GM18511 (cell line): ENCODE data around the gene MTR.
"Not testable (repeated sequence)": the region's sequence is repeated elsewhere in the genome, so short reads cannot be mapped to it uniquely, and the experiment has no call there.

Experiments used
- ATAC-seq: cut with Tn5 transposase; IDR thresholded peaks from one replicate; pipeline ENCODE4 v1.9.1; 2021; ENCODE audit warnings: mild to moderate bottlenecking, moderate library complexity; ENCODE audit not compliant: unreplicated experiment

The MTR gene

DNA sequence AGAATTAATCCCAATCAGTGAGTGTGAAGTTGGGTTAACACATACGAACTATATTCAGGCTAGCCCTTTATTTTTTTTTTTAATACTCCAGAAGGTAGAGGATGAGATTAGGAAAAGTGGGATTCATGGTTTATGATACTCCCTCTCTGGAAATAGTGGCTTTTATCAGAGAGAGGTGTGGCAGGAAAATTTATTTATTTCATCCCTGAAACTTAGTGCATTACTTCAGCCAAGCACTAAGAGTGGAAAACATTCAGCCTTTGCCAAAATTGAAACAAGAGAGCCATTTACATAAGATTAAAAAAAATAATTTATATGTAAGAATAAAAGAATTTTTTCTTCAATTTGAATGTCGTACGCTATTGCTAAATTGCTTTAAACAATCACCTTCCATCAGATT lies 35.0 kb downstream of the MTR start:
- ATAC-seq, result no peak

DNA sequence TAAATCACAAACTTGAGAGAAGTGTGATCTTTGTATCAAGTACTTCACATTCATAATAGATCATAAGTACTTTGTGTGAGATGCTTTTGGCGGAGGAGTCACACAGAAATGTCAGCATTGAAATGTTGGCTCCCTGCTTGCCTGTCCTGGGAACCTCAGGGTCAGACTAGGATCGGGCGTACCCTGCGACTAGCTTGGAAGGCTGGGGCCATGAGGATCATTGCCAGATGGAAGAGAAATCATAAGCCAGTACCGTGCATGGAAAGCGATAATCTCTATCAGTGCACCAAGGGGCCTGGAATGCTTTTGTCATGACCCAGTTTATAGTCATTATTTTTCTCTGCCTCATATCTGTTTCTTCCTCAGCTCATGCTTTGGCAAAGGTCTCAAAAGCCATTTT lies 35.5 kb downstream of the MTR start:
- ATAC-seq, result no peak

GRCh38 chr1:236833575-236833974 lies 38.5 kb downstream of the MTR start:
- ATAC-seq, result no peak

- ATAC-seq, result no peak
Observed at GRCh38 chr1:236834876-236835275, 39.8 kb downstream of the MTR start.

GRCh38 chr1:236835491-236835890 lies 40.4 kb downstream of the MTR start:
- ATAC-seq, result no peak

DNA sequence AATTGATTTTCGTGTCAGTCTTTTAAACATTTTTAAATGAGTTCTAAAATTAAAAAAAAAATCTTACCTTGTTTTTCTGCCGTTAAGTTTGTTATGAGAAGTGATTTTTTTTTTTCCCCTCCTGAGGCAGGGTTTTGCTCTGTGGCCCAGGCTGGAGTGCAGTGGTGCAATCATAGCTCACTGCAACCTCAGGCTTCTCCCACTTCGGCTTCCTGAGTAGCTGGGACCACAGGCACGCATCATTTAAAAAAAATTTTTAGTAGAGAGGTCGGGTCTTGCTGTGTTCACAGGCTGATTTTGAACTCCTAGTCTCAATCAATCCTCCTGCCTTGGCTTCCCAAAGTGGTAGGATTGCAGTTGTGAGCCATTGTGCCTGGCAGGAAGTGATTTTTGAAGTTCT lies 41.1 kb downstream of the MTR start:
- ATAC-seq, result no peak

DNA sequence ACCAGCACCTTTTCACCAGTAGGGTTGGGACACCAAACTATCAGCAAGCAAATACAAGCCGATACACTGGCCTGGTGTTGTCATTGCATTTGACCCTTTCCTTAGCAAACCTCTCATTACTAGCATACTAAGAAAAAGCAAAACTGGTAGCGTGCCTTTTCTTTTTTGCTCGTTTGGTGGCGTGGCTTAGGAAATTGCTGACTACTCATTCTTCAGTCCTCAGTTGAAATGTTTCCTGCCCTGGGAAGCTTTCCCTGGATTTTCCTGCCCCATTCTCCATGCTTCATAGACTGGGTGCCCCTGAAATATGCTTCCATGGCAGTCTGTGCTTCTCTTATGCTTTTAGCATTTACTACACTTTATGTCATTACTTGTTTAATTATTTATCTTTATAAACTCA lies 42.0 kb downstream of the MTR start:
- no peak for ATAC-seq

- no peak for ATAC-seq
Observed at GRCh38 chr1:236837897-236838296, 42.8 kb downstream of the MTR start.

DNA sequence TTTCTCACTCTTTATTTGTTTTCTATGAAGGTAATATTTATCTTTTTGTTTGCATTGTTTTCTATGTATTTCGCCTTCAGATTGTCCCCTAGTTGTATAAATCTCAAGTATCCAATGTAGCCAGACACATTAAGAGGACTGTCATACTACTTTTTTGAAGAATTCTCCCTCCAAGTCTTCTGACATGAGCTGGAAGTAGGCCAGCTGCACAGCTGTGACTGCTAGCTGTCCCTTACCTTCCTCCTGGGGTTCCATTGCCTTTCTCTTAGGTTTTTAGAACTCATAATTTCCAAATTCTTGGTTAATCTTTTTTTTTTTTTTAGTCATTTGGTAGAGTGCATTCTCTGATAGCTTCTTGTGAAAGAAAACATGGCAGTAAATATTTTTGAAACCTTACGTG lies 46.2 kb downstream of the MTR start:
- no peak for ATAC-seq

DNA sequence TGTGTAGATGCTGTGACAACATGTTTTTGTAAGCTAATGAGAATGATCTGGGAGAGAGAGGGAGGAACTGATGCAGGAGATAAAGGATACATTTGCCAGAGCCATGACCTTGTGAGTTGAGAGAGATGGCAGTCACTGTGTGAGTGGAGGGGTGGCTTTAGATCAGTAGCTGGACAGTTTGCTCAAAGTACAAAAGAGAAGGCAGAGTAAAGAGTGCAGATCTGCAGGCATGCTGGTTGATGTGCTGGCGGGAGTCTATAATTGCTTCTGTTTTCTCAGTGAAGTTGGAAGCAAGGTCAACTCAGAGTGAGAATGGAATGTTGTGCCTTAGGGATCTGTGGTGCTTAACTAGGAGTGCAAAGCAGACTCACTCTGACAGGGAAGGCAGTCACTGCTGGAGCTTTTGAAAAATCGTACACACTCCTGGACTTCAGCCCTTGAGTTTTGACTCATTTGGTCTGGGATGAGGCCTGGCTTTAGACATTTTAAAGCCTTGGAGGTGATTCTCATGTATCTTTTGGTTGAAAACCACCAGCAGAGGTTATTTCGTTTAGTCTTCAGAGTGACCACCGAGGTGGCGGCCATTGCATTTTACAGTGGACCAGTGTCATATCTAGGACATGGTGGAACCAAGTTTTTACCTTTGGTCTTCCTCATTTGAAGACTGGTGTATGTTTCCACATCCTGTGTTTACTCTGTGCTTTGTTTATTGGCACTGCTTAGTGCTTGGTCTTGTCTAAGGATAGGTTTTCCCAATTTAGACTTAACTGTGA lies 49.6 kb downstream of the MTR start:
- no peak for ATAC-seq

- ATAC-seq, result no peak
Observed at GRCh38 chr1:236845830-236846229, 50.7 kb downstream of the MTR start.

- no peak for ATAC-seq
Observed at GRCh38 chr1:236848274-236848923, 53.3 kb downstream of the MTR start.

GRCh38 chr1:236850077-236850979 lies 55.2 kb downstream of the MTR start:
- ATAC-seq, result no peak

- ATAC-seq, result no peak
Observed at GRCh38 chr1:236851871-236852270, 56.8 kb downstream of the MTR start.

DNA sequence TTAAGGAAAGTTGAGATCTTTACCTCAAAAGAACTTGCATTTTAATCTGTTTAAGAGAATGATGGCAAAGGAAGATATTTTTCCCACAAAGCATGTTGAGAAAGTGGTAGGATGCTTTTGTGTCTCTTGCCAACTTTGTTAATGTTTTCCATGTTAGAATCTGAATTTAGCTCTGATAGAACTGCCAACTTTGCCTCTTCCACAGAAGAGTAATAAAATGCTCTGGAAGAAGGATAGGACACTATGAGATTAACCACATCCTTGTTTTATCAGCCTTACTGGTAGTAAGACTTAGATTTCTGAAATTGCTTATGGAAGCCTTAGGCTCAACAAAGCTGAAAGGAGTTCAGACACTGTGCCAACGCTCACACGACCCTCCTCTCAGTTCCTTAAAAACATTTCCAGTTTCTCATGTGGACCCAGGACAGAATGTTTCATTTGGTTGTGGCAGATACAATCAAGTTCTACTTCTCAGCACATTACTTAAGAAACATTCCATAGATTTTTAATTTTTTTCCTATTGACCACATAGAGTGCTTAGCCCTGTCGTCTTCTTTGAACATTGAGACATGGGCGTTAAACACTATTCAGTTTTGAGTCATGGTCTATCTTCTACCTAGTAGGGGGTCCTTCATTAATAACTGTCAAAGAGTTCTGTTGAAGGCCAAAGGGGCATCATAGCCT lies 59.0 kb downstream of the MTR start:
- ATAC-seq, result no peak

DNA sequence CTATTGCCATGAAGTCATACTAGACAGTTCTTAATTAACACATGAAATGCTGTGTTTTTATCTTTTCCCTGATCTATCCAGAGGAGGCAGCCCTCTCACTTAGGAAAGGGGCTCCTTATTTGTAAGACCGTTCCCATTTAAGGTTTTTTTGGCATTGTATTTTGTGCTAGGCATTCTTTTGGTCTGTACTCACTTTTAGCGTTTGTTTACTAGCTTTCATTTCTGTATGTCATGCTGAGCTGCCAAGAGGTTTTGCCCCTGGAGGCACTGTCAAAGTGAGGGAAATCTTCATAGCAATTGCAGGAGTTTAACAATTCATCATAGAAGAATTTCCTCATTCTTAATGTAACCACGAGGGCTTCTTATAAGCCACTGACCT lies 59.5 kb downstream of the MTR start:
- no peak for ATAC-seq

GRCh38 chr1:236856649-236857048 lies 61.6 kb downstream of the MTR start:
- ATAC-seq, result not testable (repeated sequence)

GRCh38 chr1:236858165-236858564 lies 63.1 kb downstream of the MTR start:
- no peak for ATAC-seq

DNA sequence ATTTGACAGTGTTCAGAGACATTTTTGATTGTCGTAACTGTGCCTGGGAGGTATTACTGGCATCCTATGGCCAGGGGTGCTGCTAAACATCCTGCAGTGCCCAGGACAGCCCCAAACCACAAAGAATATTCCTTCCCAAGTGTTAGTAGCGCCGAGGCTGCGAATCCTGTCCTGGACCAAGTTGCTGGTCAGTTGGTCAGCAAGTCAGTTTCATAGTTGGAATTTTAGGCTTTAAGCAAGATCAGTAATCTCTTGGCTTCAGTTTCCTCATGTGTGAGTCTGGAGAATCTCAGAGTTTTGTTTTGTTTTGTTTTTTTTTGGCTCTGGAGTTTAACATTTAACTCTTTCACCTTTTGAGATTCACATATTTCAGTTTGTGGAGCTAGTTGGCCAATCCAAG lies 65.0 kb downstream of the MTR start:
- no peak for ATAC-seq

GRCh38 chr1:236860674-236861073 lies 65.6 kb downstream of the MTR start:
- no peak for ATAC-seq

DNA sequence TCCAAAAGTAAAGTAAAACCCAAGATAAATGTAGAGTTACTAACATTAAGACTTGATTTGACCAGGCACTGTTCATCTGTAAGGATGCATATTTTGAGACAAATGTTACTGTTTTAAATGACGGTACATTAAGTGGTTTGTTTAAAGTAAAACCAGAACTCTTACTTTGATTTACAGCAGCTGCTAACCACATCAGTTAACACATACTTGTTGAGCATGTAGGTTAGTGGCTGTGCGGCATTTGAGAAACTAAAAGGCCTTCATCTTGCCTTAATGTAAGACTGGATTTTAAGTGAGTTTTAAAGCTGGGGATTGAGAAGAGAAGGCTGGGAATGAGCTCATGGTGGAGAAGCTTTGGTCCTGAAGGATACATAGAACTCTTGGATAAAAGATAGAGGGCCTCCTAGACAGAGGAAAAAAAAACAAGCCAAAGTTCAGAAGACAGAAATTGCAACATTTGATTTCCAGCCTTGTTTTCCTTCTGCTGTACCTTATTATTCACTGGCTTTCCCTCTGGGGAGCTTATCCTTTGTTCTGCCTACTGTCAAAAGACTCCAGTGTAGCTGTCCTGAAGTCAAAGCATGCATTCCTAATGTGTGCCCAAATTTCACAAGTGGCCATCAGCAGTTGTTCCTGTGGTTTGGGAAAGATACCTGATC lies 66.6 kb downstream of the MTR start:
- ATAC-seq, result no peak
